Skin epidermis (tissue), 12 donors: ENCODE results near the gene CLVS2.

Experiments
- H3K27ac ChIP-seq, 21 experiments: fragments of 200-600 bp; sonication (generic) in 11 of 21; one replicate each; pipeline ENCODE4 v1.5.0; 2020; ENCODE audit warnings: mild to moderate bottlenecking in 3 of 21, inconsistent platforms in 2 of 21, moderate library complexity in 2 of 21
- H3K4me3 ChIP-seq, 7 experiments: fragments of 200-600 bp; sonication (generic) in 2 of 7; one replicate each; pipeline ENCODE4 v1.5.0; 2020; ENCODE audit warnings: inconsistent platforms in 2 of 7, mild to moderate bottlenecking in 2 of 7, moderate library complexity in 1 of 7

CLVS2 gene

GRCh38 chr6:122995921-122996793 lies at the start of gene CLVS2:
CLVS2 (plus strand) TSS chr6:122996235; CDS start chr6:122997778, 1,543 bp downstream.
- peak within 1 kb of the TSS in 2 of 7 experiments; percentile 10 to 19 for H3K4me3 ChIP-seq
- H3K27ac ChIP-seq, result no peak within 1 kb of the TSS

GRCh38 chr6:122947355-122947754 lies 48.7 kb upstream of the CLVS2 start:
- no peak overlapping the region for H3K4me3 ChIP-seq
- no peak overlapping the region for H3K27ac ChIP-seq

- no peak overlapping the region for H3K27ac ChIP-seq
- H3K4me3 ChIP-seq, result no peak overlapping the region
These were observed 42.3 kb upstream of the CLVS2 start for GRCh38 chr6:122953766-122954165.

- Histone ChIP-seq H3K4me3 (no peak overlapping the region), H3K27ac (no peak overlapping the region)
These were observed 39.7 kb upstream of the CLVS2 start for GRCh38 chr6:122956376-122956775.

- no peak overlapping the region for H3K27ac ChIP-seq
- no peak overlapping the region for H3K4me3 ChIP-seq
These were observed 33.9 kb upstream of the CLVS2 start for GRCh38 chr6:122962000-122962624.

- Histone ChIP-seq H3K4me3 (no peak overlapping the region), H3K27ac (no peak overlapping the region)
These were observed 26.0 kb upstream of the CLVS2 start for GRCh38 chr6:122969999-122970533.

GRCh38 chr6:122977180-122977579 lies 18.9 kb upstream of the CLVS2 start:
- H3K4me3 ChIP-seq, result no peak overlapping the region
- H3K27ac ChIP-seq, result no peak overlapping the region

- Histone ChIP-seq H3K4me3 (no peak overlapping the region), H3K27ac (no peak overlapping the region)
These were observed 11.6 kb upstream of the CLVS2 start for GRCh38 chr6:122984393-122984792.

GRCh38 chr6:122994256-122994655 lies 1.8 kb upstream of the CLVS2 start:
- H3K4me3 ChIP-seq, result no peak overlapping the region

GRCh38 chr6:122996794-122997505 lies 915 bp downstream of the CLVS2 start:
- H3K27ac ChIP-seq, result no peak overlapping the region

More at GRCh38 chr6:122994256-122994655, 1.8 kb upstream of the CLVS2 start:
- no peak overlapping the region for H3K27ac ChIP-seq

GRCh38 chr6:122997541-122998150 lies 1.6 kb downstream of the CLVS2 start:
- Histone ChIP-seq H3K27ac (no peak overlapping the region), H3K4me3 (no peak overlapping the region)

More at GRCh38 chr6:122996794-122997505, 915 bp downstream of the CLVS2 start:
- H3K4me3 ChIP-seq, result no peak overlapping the region

GRCh38 chr6:122998403-122998975 lies 2.5 kb downstream of the CLVS2 start:
- H3K27ac ChIP-seq, result no peak overlapping the region
- H3K4me3 ChIP-seq, result no peak overlapping the region

GRCh38 chr6:123000244-123000770 lies 4.3 kb downstream of the CLVS2 start:
- Histone ChIP-seq H3K4me3 (no peak overlapping the region), H3K27ac (no peak overlapping the region)

GRCh38 chr6:123001540-123001939 lies 5.5 kb downstream of the CLVS2 start:
- Histone ChIP-seq H3K27ac (no peak overlapping the region), H3K4me3 (no peak overlapping the region)

- no peak overlapping the region for H3K27ac ChIP-seq
- H3K4me3 ChIP-seq, result no peak overlapping the region
These were observed 11.8 kb downstream of the CLVS2 start for GRCh38 chr6:123007885-123008284.

- Histone ChIP-seq H3K4me3 (no peak overlapping the region), H3K27ac (no peak overlapping the region)
These were observed 13.0 kb downstream of the CLVS2 start for GRCh38 chr6:123009059-123009458.

- H3K27ac ChIP-seq, result no peak overlapping the region
- H3K4me3 ChIP-seq, result no peak overlapping the region
These were observed 18.8 kb downstream of the CLVS2 start for GRCh38 chr6:123014835-123015234.

- no peak overlapping the region for H3K27ac ChIP-seq
- H3K4me3 ChIP-seq, result no peak overlapping the region
These were observed 20.5 kb downstream of the CLVS2 start for GRCh38 chr6:123016431-123017103.
